KMS-11 (cell line): Measurements from ENCODE around the gene SCGB1D2.

Experiments
- H2AFZ ChIP-seq: fragments of 200-600 bp; sonication (generic); 2 replicates; pipeline ENCODE4 v1.6.1; 2016; ENCODE audit warnings: antibody characterized with exemption, mixed run types, low read depth
- H3K27ac ChIP-seq: fragments of 200-600 bp; sonication (generic); 2 replicates; pipeline ENCODE4 v1.6.1; 2016; ENCODE audit warnings: mild to moderate bottlenecking, mixed run types
- H3K27me3 ChIP-seq: fragments of 200-600 bp; sonication (generic); 2 replicates; pipeline ENCODE4 v1.6.1; 2017; ENCODE audit warnings: mild to moderate bottlenecking, low read depth, mixed run types, moderate library complexity; ENCODE audit not compliant: insufficient read depth
- H3K36me3 ChIP-seq: fragments of 200-600 bp; sonication (generic); 2 replicates; pipeline ENCODE4 v1.6.1; 2017; ENCODE audit warnings: mild to moderate bottlenecking, mixed run types; ENCODE audit not compliant: insufficient read depth
- H3K4me1 ChIP-seq: fragments of 200-600 bp; sonication (generic); 2 replicates; pipeline ENCODE4 v1.6.1; 2016; ENCODE audit warnings: mild to moderate bottlenecking, low read depth, mixed run types; ENCODE audit not compliant: poor library complexity, severe bottlenecking
- H3K4me2 ChIP-seq: fragments of 200-600 bp; sonication (generic); 2 replicates; pipeline ENCODE4 v1.7.0; 2016; ENCODE audit warnings: mild to moderate bottlenecking, mixed run types
- H3K4me3 ChIP-seq: fragments of 200-600 bp; sonication (generic); IDR thresholded peaks from 2 replicates; pipeline ENCODE4 v1.6.1; 2017; ENCODE audit warnings: low read depth, low read length, mixed read lengths; ENCODE audit not compliant: insufficient read depth
- H3K79me2 ChIP-seq: fragments of 200-600 bp; sonication (generic); 2 replicates; pipeline ENCODE4 v1.6.1; 2016; ENCODE audit warnings: low read depth, mixed run types; ENCODE audit not compliant: insufficient read depth
- H3K9ac ChIP-seq: fragments of 200-600 bp; sonication (generic); 2 replicates; pipeline ENCODE4 v1.6.1; 2016; ENCODE audit warnings: mild to moderate bottlenecking, mixed run types
- H4K20me1 ChIP-seq: fragments of 200-600 bp; sonication (generic); 2 replicates; pipeline ENCODE4 v1.6.1; 2016; ENCODE audit warnings: mild to moderate bottlenecking, mixed run types; ENCODE audit not compliant: insufficient read depth
- TF ChIP-seq, protein P1 (sequence below): fragments of 200-600 bp; sonication (generic); conservative IDR thresholded peaks from 2 replicates; pipeline ENCODE4 v1.6.1; 2017; ENCODE audit warnings: low read depth, mild to moderate bottlenecking, antibody characterized with exemption, low read length, moderate library complexity, mixed read lengths

The SCGB1D2 gene

DNA sequence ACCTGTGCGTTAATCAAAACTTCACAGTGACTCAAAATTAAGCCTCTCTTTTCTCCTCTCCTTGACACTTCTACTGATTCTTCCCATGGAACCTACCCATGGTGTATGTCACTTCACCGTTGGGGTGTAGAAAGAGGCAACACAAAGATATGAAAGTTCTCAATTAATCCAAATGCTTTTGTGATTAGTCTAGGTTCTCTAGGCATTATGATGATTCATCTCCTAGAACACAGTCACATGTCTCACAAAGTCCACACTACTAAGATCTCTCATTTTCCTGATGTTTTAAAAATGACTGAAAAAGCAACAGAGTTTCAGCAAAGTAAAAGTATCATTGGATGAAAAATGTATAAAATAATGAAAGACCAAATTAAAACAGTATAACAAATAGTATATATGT is 14.2 kb downstream of the SCGB1D2 start:
- Histone ChIP-seq H4K20me1 (no peaks in the 10 kb centered on the region), H3K36me3 (no peaks in the 10 kb centered on the region), H3K4me2 (no peak overlapping the region), H3K27me3 (no peaks in the 10 kb centered on the region), H3K4me3 (no peak overlapping the region), H3K9ac (no peak overlapping the region), H3K79me2 (no peaks in the 10 kb centered on the region), H2AFZ (no peak overlapping the region), H3K27ac (no peak overlapping the region), H3K4me1 (no peaks in the 10 kb centered on the region)
- TF ChIP-seq, protein P1, sequence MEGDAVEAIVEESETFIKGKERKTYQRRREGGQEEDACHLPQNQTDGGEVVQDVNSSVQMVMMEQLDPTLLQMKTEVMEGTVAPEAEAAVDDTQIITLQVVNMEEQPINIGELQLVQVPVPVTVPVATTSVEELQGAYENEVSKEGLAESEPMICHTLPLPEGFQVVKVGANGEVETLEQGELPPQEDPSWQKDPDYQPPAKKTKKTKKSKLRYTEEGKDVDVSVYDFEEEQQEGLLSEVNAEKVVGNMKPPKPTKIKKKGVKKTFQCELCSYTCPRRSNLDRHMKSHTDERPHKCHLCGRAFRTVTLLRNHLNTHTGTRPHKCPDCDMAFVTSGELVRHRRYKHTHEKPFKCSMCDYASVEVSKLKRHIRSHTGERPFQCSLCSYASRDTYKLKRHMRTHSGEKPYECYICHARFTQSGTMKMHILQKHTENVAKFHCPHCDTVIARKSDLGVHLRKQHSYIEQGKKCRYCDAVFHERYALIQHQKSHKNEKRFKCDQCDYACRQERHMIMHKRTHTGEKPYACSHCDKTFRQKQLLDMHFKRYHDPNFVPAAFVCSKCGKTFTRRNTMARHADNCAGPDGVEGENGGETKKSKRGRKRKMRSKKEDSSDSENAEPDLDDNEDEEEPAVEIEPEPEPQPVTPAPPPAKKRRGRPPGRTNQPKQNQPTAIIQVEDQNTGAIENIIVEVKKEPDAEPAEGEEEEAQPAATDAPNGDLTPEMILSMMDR = no peak

DNA sequence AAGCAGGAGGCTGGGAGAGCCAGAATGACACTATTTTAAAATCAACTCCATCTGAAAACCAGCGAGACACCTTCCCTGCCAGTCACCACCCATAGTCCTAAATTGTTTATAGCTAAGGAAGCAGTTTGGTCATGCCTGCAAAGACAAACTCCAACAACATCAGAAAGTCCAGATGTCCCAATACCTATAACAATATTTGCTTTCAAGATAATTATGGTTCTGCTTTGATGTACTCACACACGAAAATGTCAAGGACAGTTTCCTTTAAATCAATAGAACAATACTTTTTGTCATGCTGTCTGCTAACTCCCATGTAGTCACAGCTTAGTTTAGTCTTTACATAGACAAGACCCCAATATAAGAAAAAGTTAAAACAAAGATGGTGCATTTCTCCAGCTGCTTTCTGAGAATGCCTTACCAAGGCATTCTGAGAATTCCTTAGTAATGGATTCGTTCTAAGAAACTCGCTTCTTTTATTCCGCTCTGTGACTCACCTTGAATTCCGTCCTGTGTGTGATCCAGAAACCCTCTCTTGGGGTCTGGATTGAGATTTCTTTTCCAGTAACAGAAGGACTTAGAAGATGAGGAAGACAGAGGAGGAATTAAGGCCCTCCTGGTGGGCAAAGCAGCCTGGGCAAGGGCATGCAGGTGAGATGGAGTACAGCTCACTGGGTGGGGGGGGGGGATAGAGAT is 18.4 kb downstream of the SCGB1D2 start:
- no peak overlapping the region for H3K27ac ChIP-seq
- TF ChIP-seq, protein P1 = no peak
- no peak overlapping the region for H3K9ac ChIP-seq
- no peak overlapping the region for H3K4me3 ChIP-seq
- no peaks in the 10 kb centered on the region for H3K27me3 ChIP-seq
- no peaks in the 10 kb centered on the region for H3K36me3 ChIP-seq
- no peaks in the 10 kb centered on the region for H3K79me2 ChIP-seq
- no peaks in the 10 kb centered on the region for H3K4me1 ChIP-seq
- H4K20me1 ChIP-seq = no peaks in the 10 kb centered on the region
- no peak overlapping the region for H2AFZ ChIP-seq
- H3K4me2 ChIP-seq = no peak overlapping the region

DNA sequence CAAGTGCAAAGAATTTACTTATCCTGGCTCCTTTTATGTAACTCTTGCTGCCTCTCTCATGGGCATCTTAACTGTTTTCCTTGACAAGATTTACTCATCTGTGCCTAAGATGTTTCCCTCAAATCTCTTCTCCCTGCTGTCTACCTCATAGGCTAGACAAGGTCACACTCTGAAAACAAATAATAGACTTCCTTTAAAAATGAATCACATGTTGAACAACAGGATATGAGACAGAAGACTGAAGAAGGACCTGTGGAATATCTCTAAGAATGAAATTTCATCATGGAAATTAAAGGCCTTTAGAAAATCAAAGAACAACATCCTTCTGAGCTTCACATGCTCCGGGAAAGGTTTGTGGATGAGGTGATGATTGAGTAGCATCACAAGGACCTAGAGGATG is 22.0 kb downstream of the SCGB1D2 start:
- no peak overlapping the region for H2AFZ ChIP-seq
- H3K27ac ChIP-seq = no peak overlapping the region
- H3K4me1 ChIP-seq = no peaks in the 10 kb centered on the region
- no peak overlapping the region for H3K9ac ChIP-seq
- no peak overlapping the region for H3K4me3 ChIP-seq
- no peaks in the 10 kb centered on the region for H3K36me3 ChIP-seq
- no peaks in the 10 kb centered on the region for H3K79me2 ChIP-seq
- no peaks in the 10 kb centered on the region for H3K27me3 ChIP-seq
- no peak overlapping the region for H3K4me2 ChIP-seq
- no peaks in the 10 kb centered on the region for H4K20me1 ChIP-seq
- TF ChIP-seq, protein P1 = no peak

DNA sequence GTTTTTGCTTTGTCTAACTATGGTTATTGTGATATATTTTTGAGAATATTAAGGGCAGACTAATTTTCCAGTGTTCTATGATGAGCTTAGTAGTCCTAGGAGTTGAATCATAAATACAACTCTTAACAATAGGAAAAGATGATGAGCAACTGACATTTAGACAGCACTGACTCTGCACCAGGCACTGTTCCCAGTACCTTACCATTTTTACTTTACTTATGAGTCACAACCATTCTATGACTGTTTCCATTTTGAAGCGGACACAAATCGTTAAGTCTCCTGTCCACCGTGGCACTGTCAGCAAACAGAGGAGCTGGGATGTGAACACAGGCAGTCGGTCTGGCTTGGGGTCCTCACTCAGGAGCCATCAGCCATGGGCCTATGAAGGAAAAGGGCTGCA is 24.5 kb downstream of the SCGB1D2 start:
- Histone ChIP-seq H3K27ac (no peak overlapping the region), H4K20me1 (no peaks in the 10 kb centered on the region), H3K4me1 (no peaks in the 10 kb centered on the region), H3K4me2 (no peak overlapping the region), H3K79me2 (no peaks in the 10 kb centered on the region), H3K36me3 (no peaks in the 10 kb centered on the region), H3K9ac (no peak overlapping the region), H2AFZ (no peak overlapping the region), H3K27me3 (no peaks in the 10 kb centered on the region), H3K4me3 (no peak overlapping the region)
- TF ChIP-seq, protein P1 = no peak
